ENCODE results near the gene RNF38. TPM values are rescaled to one million over a fixed set of nuclear protein-coding genes. Genes with fewer than 3 reads are reported as not detected.
A peak's percentile ranks its signal among the peaks of the same experiment; 100 is the strongest.

RNF38 gene
- total and polyA plus RNA-seq, 7 donors, result 7.6 to 36.9 (median 18.7) TPM

- WGBS, 3 donors, result 89 to 90% (median 89%) methylated on average over 6 of the region's 6 CpGs
- H3K9me3 ChIP-seq, result no peaks in the 10 kb centered on the region
- ATAC-seq (no peak), DNase-seq (no peak)
- no peak overlapping the region for H3K4me3 ChIP-seq
- H3K27ac ChIP-seq, result no peak overlapping the region
- H3K4me1 ChIP-seq, result no peaks in the 10 kb centered on the region
- no peaks in the 10 kb centered on the region for H3K27me3 ChIP-seq (ENCODE audit: insufficient read depth in 3 of 3, low read length in 2 of 3)
- intact Hi-C loops (cut with DNase I), result no loop called here
- TF ChIP-seq CTCF (IDR thresholded peaks at IDR 0.05), result no peak
- H3K36me3 ChIP-seq (ENCODE audit: insufficient read depth in 1 of 2, low read depth in 1 of 2), result peaks cover 13 to 98% of the 10 kb centered on the region in 2 donors
These were observed 54.8 kb downstream of the RNF38 start for GRCh38 chr9:36345103-36345846.

- WGBS, 3 donors, result 80 to 85% (median 81%) methylated on average over 3 of the region's 3 CpGs
- no peak overlapping the region for H3K27ac ChIP-seq
- no peaks in the 10 kb centered on the region for H3K27me3 ChIP-seq (ENCODE audit: insufficient read depth in 3 of 3, low read length in 2 of 3)
- TF ChIP-seq CTCF (IDR thresholded peaks at IDR 0.05), result no peak
- ATAC-seq, result no peak
- no peaks in the 10 kb centered on the region for H3K4me1 ChIP-seq
- intact Hi-C loops (cut with DNase I), result no loop called here
- H3K4me3 ChIP-seq, result no peak overlapping the region
- peaks cover 15 to 96% of the 10 kb centered on the region in 2 donors for H3K36me3 ChIP-seq (ENCODE audit: insufficient read depth in 1 of 2, low read depth in 1 of 2)
- DNase-seq, result no peak
- H3K9me3 ChIP-seq, result no peaks in the 10 kb centered on the region
These were observed 58.0 kb downstream of the RNF38 start for GRCh38 chr9:36341936-36342577.

GRCh38 chr9:36337865-36338264, 62.2 kb downstream of the RNF38 start:
- 86 to 91% (median 87%) methylated on average over 1 of the region's 1 CpG for WGBS, 3 donors
- no peaks in the 10 kb centered on the region for H3K9me3 ChIP-seq
- no peaks in the 10 kb centered on the region for H3K27me3 ChIP-seq (ENCODE audit: insufficient read depth in 3 of 3, low read length in 2 of 3)
- H3K4me3 ChIP-seq, result no peak overlapping the region
- H3K27ac ChIP-seq, result no peak overlapping the region
- DNase-seq (no peak), ATAC-seq (peak in 3 of 4 donors; percentile 51 to 86 (median 78))
- intact Hi-C loops (cut with DNase I), result no loop called here
- H3K36me3 ChIP-seq (ENCODE audit: insufficient read depth in 1 of 2, low read depth in 1 of 2), result peaks cover 16 to 89% of the 10 kb centered on the region in 2 donors
- no peak for TF ChIP-seq CTCF (IDR thresholded peaks at IDR 0.05)
- H3K4me1 ChIP-seq, result no peaks in the 10 kb centered on the region

- Histone ChIP-seq H3K4me1 (no peaks in the 10 kb centered on the region), H3K4me3 (no peak overlapping the region), H3K9me3 (no peaks in the 10 kb centered on the region), H3K27me3 (ENCODE audit: insufficient read depth in 3 of 3, low read length in 2 of 3) (no peaks in the 10 kb centered on the region), H3K27ac (no peak overlapping the region), H3K36me3 (ENCODE audit: insufficient read depth in 1 of 2, low read depth in 1 of 2) (peaks cover 16 to 80% of the 10 kb centered on the region in 2 donors)
- DNase-seq (no peak), ATAC-seq (no peak)
- WGBS, 3 donors, result 89 to 94% (median 94%) methylated on average over 2 of the region's 2 CpGs
- intact Hi-C loops (cut with DNase I), result no loop called here
- TF ChIP-seq CTCF (IDR thresholded peaks at IDR 0.05), result no peak
These were observed 63.1 kb downstream of the RNF38 start for GRCh38 chr9:36337002-36337401.

Measured in psoas muscle (tissue), 8 donors.